ENCODE measurements around the gene MYO9B.
"Not testable (repeated sequence)": the region's sequence is repeated elsewhere in the genome, so short reads cannot be mapped to it uniquely, and the experiment has no call there.

Gene MYO9B

GRCh38 chr19:17149393-17150135 is 74.0 kb downstream of the MYO9B start:
- no peak for DNase-seq

GRCh38 chr19:17153996-17154395 is 78.4 kb downstream of the MYO9B start:
- DNase-seq, result no peak

GRCh38 chr19:17155251-17155650 is 79.7 kb downstream of the MYO9B start:
- DNase-seq, result no peak

- DNase-seq, result no peak
These were observed 80.8 kb downstream of the MYO9B start for GRCh38 chr19:17156296-17156946.

GRCh38 chr19:17156947-17157302 is 81.3 kb downstream of the MYO9B start:
- DNase-seq, result no peak

- no peak for DNase-seq
These were observed 83.0 kb downstream of the MYO9B start for GRCh38 chr19:17158584-17158983.

GRCh38 chr19:17159466-17160393 is 84.2 kb downstream of the MYO9B start:
- no peak for DNase-seq

GRCh38 chr19:17160908-17161307 is 85.3 kb downstream of the MYO9B start:
- DNase-seq, result no peak

GRCh38 chr19:17162131-17162530 is 86.6 kb downstream of the MYO9B start:
- DNase-seq, result not testable (repeated sequence)

- no peak for DNase-seq
These were observed 87.0 kb downstream of the MYO9B start for GRCh38 chr19:17162580-17162979.

GRCh38 chr19:17163652-17164051 is 88.1 kb downstream of the MYO9B start:
- no peak for DNase-seq

GRCh38 chr19:17164639-17165038 is 89.1 kb downstream of the MYO9B start:
- no peak for DNase-seq

GRCh38 chr19:17165715-17166114 is 90.1 kb downstream of the MYO9B start:
- DNase-seq, result no peak

GRCh38 chr19:17170538-17171297 is 95.1 kb downstream of the MYO9B start:
- no peak for DNase-seq

GRCh38 chr19:17171874-17172273 is 96.3 kb downstream of the MYO9B start:
- no peak for DNase-seq

- no peak for DNase-seq
These were observed 97.2 kb downstream of the MYO9B start for GRCh38 chr19:17172624-17173345.

- no peak for DNase-seq
These were observed 102.7 kb downstream of the MYO9B start for GRCh38 chr19:17178291-17178690.

- DNase-seq, result no peak
These were observed 105.6 kb downstream of the MYO9B start for GRCh38 chr19:17180997-17181702.

- DNase-seq, result peak in 1 of 2 donors; percentile 19
These were observed 107.7 kb downstream of the MYO9B start for GRCh38 chr19:17183271-17183761.

- peak; percentile 6 to 9 for DNase-seq
These were observed 108.3 kb downstream of the MYO9B start for GRCh38 chr19:17183858-17184321.

GRCh38 chr19:17184371-17184841 is 108.8 kb downstream of the MYO9B start:
- DNase-seq, result peak in 1 of 2 donors; percentile 21
